Measurements from ENCODE around the gene MINK1.
"Not testable (repeated sequence)": the region's sequence is repeated elsewhere in the genome, so short reads cannot be mapped to it uniquely, and the experiment has no call there.

DNA sequence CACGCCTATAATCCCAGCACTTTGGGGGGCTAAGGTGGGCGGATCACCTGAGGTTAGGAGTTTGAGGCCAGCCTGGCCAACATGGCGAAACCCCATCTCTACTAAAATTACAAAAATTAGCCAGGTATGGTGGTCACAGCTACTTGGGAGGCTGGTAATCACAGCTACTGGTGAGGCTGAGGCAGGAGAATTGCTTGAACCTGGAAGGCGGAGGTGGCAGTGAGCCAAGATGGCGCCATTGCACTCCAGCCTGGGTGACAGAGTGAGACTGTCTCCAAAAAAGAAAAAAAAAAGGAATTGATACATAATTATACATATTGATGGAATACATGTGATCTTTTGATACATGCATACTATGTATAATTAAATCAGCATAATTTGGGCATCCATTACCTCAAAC is 34.4 kb downstream of the MINK1 start:
- TF ChIP-seq FOXA1 (IDR thresholded peaks at IDR 0.05); FOXK2 (IDR thresholded peaks at IDR 0.05); NFRKB (IDR thresholded peaks at IDR 0.05); ELF4 (IDR thresholded peaks at IDR 0.05); BHLHE40 (IDR thresholded peaks at IDR 0.05; ENCODE audit: borderline replicate concordance): not testable (repeated sequence)
